BJ (cell line): ENCODE measurements around the gene ASIP. TPM values are rescaled to one million over a fixed set of nuclear protein-coding genes. Genes with fewer than 3 reads are reported as not detected.
"Not testable (repeated sequence)": the region's sequence is repeated elsewhere in the genome, so short reads cannot be mapped to it uniquely, and the experiment has no call there.

Experiments
- CTCF ChIA-PET: fragments of 350-600 bp; formaldehyde crosslinking; extraction: SDS; loops from one replicate; lab custom pipeline; 2021; ENCODE audit warnings: antibody characterized with exemption, inconsistent platforms; lab: Yijun Ruan, JAX
- POLR2A ChIA-PET: fragments of 300-600 bp; sonication (Branson Sonifier 250); formaldehyde crosslinking; extraction: SDS; loops from one replicate; lab custom pipeline; 2021; ENCODE audit warnings: antibody characterized with exemption; lab: Charles Lee
- DNase-seq: peaks from one replicate; pipeline ENCODE4 v3.0.0-alpha.2; 2011; ENCODE audit warnings: low read depth
- H3K27me3 ChIP-seq: 2 replicates; pipeline ENCODE4 v1.6.0; 2011; ENCODE audit warnings: low read length; ENCODE audit not compliant: control insufficient read depth, insufficient read depth
- H3K36me3 ChIP-seq: 2 replicates; pipeline ENCODE4 v1.5.1; 2011; ENCODE audit warnings: low read length; ENCODE audit not compliant: control insufficient read depth, insufficient read depth
- H3K4me3 ChIP-seq: 2 replicates; pipeline ENCODE4 v1.5.1; 2011; ENCODE audit warnings: low read depth, mild to moderate bottlenecking, control low read depth, low read length
- CTCF ChIP-seq: IDR thresholded peaks from 2 replicates; pipeline ENCODE4 v1.5.1; 2011; ENCODE audit warnings: low read depth, mild to moderate bottlenecking, control low read depth, inconsistent platforms, low read length, moderate library complexity; ENCODE audit not compliant: insufficient read depth
- polyA plus RNA-seq: library from polyadenylated mRNA; depleted of rRNA; stranded (reverse); fragments of >200 nt; gene quantifications from 2 replicates; pipeline ENCODE4 v1.2.3, GENCODE V29; 2011

ASIP gene
- polyA plus RNA-seq, 1 experiment: not detected

- no peak for DNase-seq
- CTCF ChIA-PET: interaction anchor here (1.4 to 4.7 kb wide), 4 partner anchors 22 to 96 kb away, joined by 3 to 19 read pairs (median 4); no protein-coding TSS in a partner anchor
- POLR2A ChIA-PET: no interaction called here
- TF ChIP-seq CTCF: no peak
- Histone ChIP-seq H3K4me3 (peak overlapping the region; percentile 50), H3K27me3 (no peaks in the 10 kb centered on the region), H3K36me3 (no peaks in the 10 kb centered on the region)
These were observed 24.9 kb upstream of the ASIP start for GRCh38 chr20:34216382-34216742.

- Histone ChIP-seq H3K36me3 (no peaks in the 10 kb centered on the region), H3K27me3 (no peaks in the 10 kb centered on the region), H3K4me3 (no peak overlapping the region)
- no peak for TF ChIP-seq CTCF
- POLR2A ChIA-PET: no interaction called here
- CTCF ChIA-PET: no interaction called here
- peak; percentile 39 for DNase-seq
These were observed 20.7 kb upstream of the ASIP start for GRCh38 chr20:34220561-34220960.

GRCh38 chr20:34222208-34222607, 19.0 kb upstream of the ASIP start:
- no peak overlapping the region for H3K4me3 ChIP-seq
- peak; percentile 93 for DNase-seq
- no peaks in the 10 kb centered on the region for H3K36me3 ChIP-seq
- ChIA-PET CTCF (interaction anchor here (0.7 to 0.9 kb wide), 2 partner anchors 32 to 33 kb away, joined by 3 read pairs; no protein-coding TSS in a partner anchor), POLR2A (interaction anchor here (0.6 to 0.7 kb wide), 2 partner anchors 10 to 1608 kb away, joined by 3 to 5 read pairs; no protein-coding TSS in a partner anchor)
- no peak for TF ChIP-seq CTCF
- H3K27me3 ChIP-seq: no peaks in the 10 kb centered on the region

GRCh38 chr20:34224251-34224650, 17.0 kb upstream of the ASIP start:
- H3K36me3 ChIP-seq, H3K4me3 ChIP-seq, DNase-seq, POLR2A ChIA-PET, H3K27me3 ChIP-seq: not testable (repeated sequence)
- CTCF ChIA-PET: interaction anchor here (0.6 kb wide), 1 partner anchor 8 kb away, joined by 4 read pairs; no protein-coding TSS in a partner anchor

GRCh38 chr20:34231634-34232033, 9.6 kb upstream of the ASIP start:
- no peak for TF ChIP-seq CTCF
- no peak for DNase-seq
- no peak overlapping the region for H3K4me3 ChIP-seq
- no peaks in the 10 kb centered on the region for H3K36me3 ChIP-seq
- CTCF ChIA-PET: interaction anchor here (0.6 to 1.5 kb wide), 2 partner anchors 7 to 16 kb away, joined by 3 to 4 read pairs; no protein-coding TSS in a partner anchor
- H3K27me3 ChIP-seq: no peaks in the 10 kb centered on the region; the same call in 1 of the 2 replicates
- POLR2A ChIA-PET: interaction anchor here (0.6 kb wide), 1 partner anchor 10 kb away, joined by 3 read pairs; no protein-coding TSS in a partner anchor

GRCh38 chr20:34232494-34233087, 8.6 kb upstream of the ASIP start:
- no peaks in the 10 kb centered on the region; the same call in 1 of the 2 replicates for H3K27me3 ChIP-seq
- H3K4me3 ChIP-seq: no peak overlapping the region
- DNase-seq: no peak
- TF ChIP-seq CTCF: no peak
- ChIA-PET POLR2A (no interaction called here), CTCF (interaction anchor here (1.5 kb wide), 2 partner anchors 15 to 23 kb away, joined by 3 to 4 read pairs; no protein-coding TSS in a partner anchor)
- no peaks in the 10 kb centered on the region for H3K36me3 ChIP-seq
